Upper lobe of left lung (tissue), 4 donors: ENCODE measurements around the gene PREX1.

Experiments
- EP300 ChIP-seq, 4 donors: sonication (generic); formaldehyde crosslinking; IDR thresholded peaks; one replicate each; pipeline ENCODE4 v1.5.1; 2017; ENCODE audit warnings: antibody characterized with exemption in 4 of 4, control low read depth in 2 of 4
- POLR2A ChIP-seq, 4 donors: fragments of 450-650 bp; IDR thresholded peaks; one replicate each; pipeline ENCODE4 v1.5.1; 2016 to 2017; ENCODE audit warnings: antibody characterized with exemption in 4 of 4, mild to moderate bottlenecking in 2 of 4
- POLR2AphosphoS5 ChIP-seq, 2 donors: sonication (generic); formaldehyde crosslinking; IDR thresholded peaks; one replicate each; pipeline ENCODE4 v1.5.1; 2017; ENCODE audit warnings: antibody characterized with exemption in 2 of 2
- TF ChIP-seq, protein P1 (sequence below), 6 experiments: fragments of 450-650 bp in 4 of 6; fragments of 200-600 bp in 2 of 6; sonication (generic) in 2 of 6; IDR thresholded peaks; one replicate each; pipeline ENCODE4 v1.5.1; 2016 to 2019; ENCODE audit warnings: antibody characterized with exemption in 6 of 6

DNA sequence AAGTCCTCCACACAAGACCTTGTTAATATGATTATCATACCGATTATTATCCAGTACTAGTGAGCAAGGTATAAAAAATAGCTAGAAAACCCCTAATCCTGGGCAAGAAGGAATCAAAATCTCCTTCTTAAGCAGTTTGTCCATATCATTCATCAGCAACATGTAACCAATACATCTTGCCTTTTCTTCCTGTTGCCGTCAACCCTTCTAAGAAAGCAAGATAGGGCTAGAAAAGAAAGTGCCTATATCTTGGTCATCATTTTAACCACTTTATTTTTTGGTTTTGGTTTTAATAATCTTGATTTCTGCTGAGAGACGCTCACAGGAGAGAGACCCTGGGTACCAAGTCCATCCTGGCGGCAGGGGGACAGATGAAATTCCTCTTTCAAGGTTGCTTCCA, 27.2 kb upstream of the PREX1 start:
- TF ChIP-seq, protein P1, sequence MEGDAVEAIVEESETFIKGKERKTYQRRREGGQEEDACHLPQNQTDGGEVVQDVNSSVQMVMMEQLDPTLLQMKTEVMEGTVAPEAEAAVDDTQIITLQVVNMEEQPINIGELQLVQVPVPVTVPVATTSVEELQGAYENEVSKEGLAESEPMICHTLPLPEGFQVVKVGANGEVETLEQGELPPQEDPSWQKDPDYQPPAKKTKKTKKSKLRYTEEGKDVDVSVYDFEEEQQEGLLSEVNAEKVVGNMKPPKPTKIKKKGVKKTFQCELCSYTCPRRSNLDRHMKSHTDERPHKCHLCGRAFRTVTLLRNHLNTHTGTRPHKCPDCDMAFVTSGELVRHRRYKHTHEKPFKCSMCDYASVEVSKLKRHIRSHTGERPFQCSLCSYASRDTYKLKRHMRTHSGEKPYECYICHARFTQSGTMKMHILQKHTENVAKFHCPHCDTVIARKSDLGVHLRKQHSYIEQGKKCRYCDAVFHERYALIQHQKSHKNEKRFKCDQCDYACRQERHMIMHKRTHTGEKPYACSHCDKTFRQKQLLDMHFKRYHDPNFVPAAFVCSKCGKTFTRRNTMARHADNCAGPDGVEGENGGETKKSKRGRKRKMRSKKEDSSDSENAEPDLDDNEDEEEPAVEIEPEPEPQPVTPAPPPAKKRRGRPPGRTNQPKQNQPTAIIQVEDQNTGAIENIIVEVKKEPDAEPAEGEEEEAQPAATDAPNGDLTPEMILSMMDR (IDR thresholded peaks at IDR 0.05), result no peak
- TF ChIP-seq EP300 (IDR thresholded peaks at IDR 0.05) (no peak), POLR2A (IDR thresholded peaks at IDR 0.05) (no peak), POLR2AphosphoS5 (IDR thresholded peaks at IDR 0.05) (no peak)
